ENCODE data around the gene PIP5K1B.

PIP5K1B gene

GRCh38 chr9:68738358-68738757 is 33.3 kb downstream of the PIP5K1B start:
- no peak for DNase-seq (ENCODE audit: low read depth)

- no peak for DNase-seq (ENCODE audit: low read depth)
These were observed 34.7 kb downstream of the PIP5K1B start for GRCh38 chr9:68739621-68740174.

- DNase-seq (ENCODE audit: low read depth): no peak
These were observed 35.5 kb downstream of the PIP5K1B start for GRCh38 chr9:68740561-68740960.

- no peak for DNase-seq (ENCODE audit: low read depth)
These were observed 36.2 kb downstream of the PIP5K1B start for GRCh38 chr9:68741234-68741633.

- DNase-seq (ENCODE audit: low read depth): no peak
These were observed 36.8 kb downstream of the PIP5K1B start for GRCh38 chr9:68741704-68742332.

- DNase-seq (ENCODE audit: low read depth): no peak
These were observed 37.3 kb downstream of the PIP5K1B start for GRCh38 chr9:68742333-68742730.

GRCh38 chr9:68744426-68744825 is 39.4 kb downstream of the PIP5K1B start:
- no peak for DNase-seq (ENCODE audit: low read depth)

GRCh38 chr9:68746525-68746924 is 41.5 kb downstream of the PIP5K1B start:
- DNase-seq (ENCODE audit: low read depth): no peak

GRCh38 chr9:68747043-68747533 is 42.0 kb downstream of the PIP5K1B start:
- peak; percentile 9 for DNase-seq (ENCODE audit: low read depth)

- no peak for DNase-seq (ENCODE audit: low read depth)
These were observed 44.1 kb downstream of the PIP5K1B start for GRCh38 chr9:68749135-68749534.

GRCh38 chr9:68749579-68750159 is 44.6 kb downstream of the PIP5K1B start:
- DNase-seq (ENCODE audit: low read depth): no peak

- DNase-seq (ENCODE audit: low read depth): no peak
These were observed 45.2 kb downstream of the PIP5K1B start for GRCh38 chr9:68750255-68750654.

- no peak for DNase-seq (ENCODE audit: low read depth)
These were observed 45.7 kb downstream of the PIP5K1B start for GRCh38 chr9:68750786-68751185.

- no peak for DNase-seq (ENCODE audit: low read depth)
These were observed 46.5 kb downstream of the PIP5K1B start for GRCh38 chr9:68751556-68751955.

- no peak for DNase-seq (ENCODE audit: low read depth)
These were observed 50.0 kb downstream of the PIP5K1B start for GRCh38 chr9:68755051-68755450.

- DNase-seq (ENCODE audit: low read depth): no peak
These were observed 50.7 kb downstream of the PIP5K1B start for GRCh38 chr9:68755752-68756151.

GRCh38 chr9:68759981-68760673 is 55.1 kb downstream of the PIP5K1B start:
- DNase-seq (ENCODE audit: low read depth): no peak

GRCh38 chr9:68760674-68761333 is 55.8 kb downstream of the PIP5K1B start:
- DNase-seq (ENCODE audit: low read depth): no peak

GRCh38 chr9:68762570-68762969 is 57.5 kb downstream of the PIP5K1B start:
- no peak for DNase-seq (ENCODE audit: low read depth)

- no peak for DNase-seq (ENCODE audit: low read depth)
These were observed 58.1 kb downstream of the PIP5K1B start for GRCh38 chr9:68763104-68763503.

- no peak for DNase-seq (ENCODE audit: low read depth)
These were observed 63.6 kb downstream of the PIP5K1B start for GRCh38 chr9:68768619-68769018.

GRCh38 chr9:68769852-68770251 is 64.8 kb downstream of the PIP5K1B start:
- DNase-seq (ENCODE audit: low read depth): no peak

GRCh38 chr9:68771376-68771775 is 66.3 kb downstream of the PIP5K1B start:
- no peak for DNase-seq (ENCODE audit: low read depth)

All from EH (cell line).